Ectodermal cell (in vitro differentiated cells): ENCODE results near the gene KCNQ5.

Source experiments
- H3K27ac ChIP-seq: 2 replicates; pipeline ENCODE4 v1.7.0; 2013; ENCODE audit warnings: mild to moderate bottlenecking, low read depth, low read length; ENCODE audit not compliant: insufficient read depth, poor library complexity, severe bottlenecking
- H3K27me3 ChIP-seq: 2 replicates; pipeline ENCODE4 v1.7.0; 2013; ENCODE audit warnings: mild to moderate bottlenecking, low read length; ENCODE audit not compliant: insufficient read depth, control insufficient read depth, poor library complexity, severe bottlenecking
- H3K36me3 ChIP-seq: one replicate; pipeline ENCODE4 v1.7.0; 2013; ENCODE audit warnings: low read length; ENCODE audit not compliant: control insufficient read depth, insufficient read depth
- H3K4me1 ChIP-seq: one replicate; pipeline ENCODE4 v1.7.0; 2013; ENCODE audit warnings: low read length; ENCODE audit not compliant: control insufficient read depth, insufficient read depth
- H3K4me3 ChIP-seq: 2 replicates; pipeline ENCODE4 v1.7.0; 2013; ENCODE audit warnings: low read depth, low read length, control low read depth; ENCODE audit not compliant: insufficient read depth
- H3K9me3 ChIP-seq: 2 replicates; pipeline ENCODE4 v1.7.0; 2013; ENCODE audit warnings: mild to moderate bottlenecking, low read length, moderate library complexity; ENCODE audit not compliant: control insufficient read depth
- WGBS, 2 experiments: methylation state at CpG; one replicate each; pipeline ENCODE4 v1.1.7; 2013; ENCODE audit warnings: missing lambda C conversion rate in 2 of 2; 5-methylcytosine and 5-hydroxymethylcytosine counted together

Gene KCNQ5

DNA sequence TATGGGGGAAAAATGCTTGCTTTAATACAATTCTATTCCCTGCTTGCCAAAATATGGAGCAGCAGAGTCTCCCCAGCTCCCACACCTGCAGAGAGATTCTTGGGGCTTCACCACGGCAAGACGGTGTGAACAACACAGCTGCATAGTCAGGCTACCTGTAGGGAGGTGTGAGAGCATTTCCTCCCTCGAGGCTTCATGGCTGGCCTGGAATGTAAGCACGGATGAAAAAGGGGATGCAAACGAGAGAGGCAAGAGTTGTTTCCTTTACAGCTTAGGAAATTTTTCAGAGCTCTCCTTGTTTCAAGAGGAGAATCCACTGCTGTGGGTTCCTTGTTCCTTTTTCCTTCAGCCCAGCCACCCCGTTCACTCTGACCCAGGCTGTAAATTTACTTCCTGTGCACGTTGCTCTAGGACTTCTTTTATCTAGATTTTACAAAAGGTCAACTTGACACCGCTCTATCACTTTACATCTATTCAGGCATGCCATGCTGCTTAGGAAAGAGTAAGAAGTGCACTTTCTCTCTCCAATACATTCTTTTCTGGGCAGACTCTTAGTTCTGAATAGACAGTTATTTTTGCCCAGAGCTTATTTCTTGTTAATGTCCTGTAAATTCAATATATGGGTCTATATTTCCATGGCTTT lies 406.4 kb downstream of the KCNQ5 start:
- 48 to 52% methylated on average over 8 of the region's 8 CpGs for WGBS, 2 experiments
- Histone ChIP-seq H3K9me3 (no peaks in the 10 kb centered on the region), H3K27ac (no peak overlapping the region), H3K4me3 (no peak overlapping the region), H3K36me3 (no peaks in the 10 kb centered on the region), H3K4me1 (peaks cover 4% of the 10 kb centered on the region), H3K27me3 (no peaks in the 10 kb centered on the region)

DNA sequence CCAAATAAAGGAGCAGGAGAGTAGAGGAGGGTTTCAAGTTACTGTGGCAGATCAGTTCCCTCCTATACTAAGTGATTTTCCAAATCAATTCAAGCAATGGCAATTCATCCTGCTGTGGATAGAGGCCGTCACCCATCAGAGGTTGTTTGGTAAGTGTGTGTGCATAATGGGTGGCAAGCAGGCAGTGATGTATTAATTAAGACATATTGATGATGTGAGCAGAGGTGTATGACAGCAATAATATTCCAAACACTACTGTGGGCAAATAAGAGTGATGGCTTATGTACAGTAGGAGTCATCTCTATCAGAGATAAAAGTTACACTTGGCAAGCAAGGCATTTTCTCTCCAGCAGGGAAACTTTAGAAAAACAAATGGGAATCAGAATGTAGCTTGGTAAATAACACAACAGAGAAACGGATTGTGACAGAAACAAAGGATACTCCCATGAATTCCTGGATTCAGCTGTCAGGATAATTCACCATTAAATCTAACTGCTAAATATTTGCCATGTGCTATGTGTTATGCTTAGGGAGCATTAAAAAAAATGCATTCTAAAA lies 407.1 kb downstream of the KCNQ5 start:
- Histone ChIP-seq H3K36me3 (no peaks in the 10 kb centered on the region), H3K9me3 (no peaks in the 10 kb centered on the region), H3K27me3 (no peaks in the 10 kb centered on the region), H3K4me3 (no peak overlapping the region), H3K4me1 (peaks cover 4% of the 10 kb centered on the region), H3K27ac (no peak overlapping the region)
- 77 to 82% methylated on average over 2 of the region's 2 CpGs for WGBS, 2 experiments

DNA sequence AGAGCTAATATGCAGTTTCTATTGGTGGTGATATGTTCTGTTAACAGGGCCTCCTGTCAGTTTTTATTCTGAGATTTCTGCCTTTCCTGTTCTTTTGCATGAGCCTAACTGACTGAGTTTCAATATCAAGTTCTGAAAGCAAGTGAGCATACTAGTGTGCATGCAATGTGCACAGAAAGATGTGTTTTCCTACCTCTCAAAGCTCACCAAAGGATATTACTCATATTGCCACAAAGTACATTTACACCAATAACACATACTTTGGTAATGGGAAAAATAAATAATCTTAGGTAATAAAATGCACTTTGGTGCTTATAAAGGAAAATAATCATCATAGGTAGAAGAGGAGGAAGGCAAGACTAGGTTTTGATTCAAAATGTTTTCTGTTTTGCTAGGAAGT lies 408.4 kb downstream of the KCNQ5 start:
- Histone ChIP-seq H3K27ac (no peak overlapping the region), H3K4me3 (no peak overlapping the region), H3K4me1 (peaks cover 4% of the 10 kb centered on the region), H3K27me3 (no peaks in the 10 kb centered on the region), H3K36me3 (no peaks in the 10 kb centered on the region), H3K9me3 (no peaks in the 10 kb centered on the region)

DNA sequence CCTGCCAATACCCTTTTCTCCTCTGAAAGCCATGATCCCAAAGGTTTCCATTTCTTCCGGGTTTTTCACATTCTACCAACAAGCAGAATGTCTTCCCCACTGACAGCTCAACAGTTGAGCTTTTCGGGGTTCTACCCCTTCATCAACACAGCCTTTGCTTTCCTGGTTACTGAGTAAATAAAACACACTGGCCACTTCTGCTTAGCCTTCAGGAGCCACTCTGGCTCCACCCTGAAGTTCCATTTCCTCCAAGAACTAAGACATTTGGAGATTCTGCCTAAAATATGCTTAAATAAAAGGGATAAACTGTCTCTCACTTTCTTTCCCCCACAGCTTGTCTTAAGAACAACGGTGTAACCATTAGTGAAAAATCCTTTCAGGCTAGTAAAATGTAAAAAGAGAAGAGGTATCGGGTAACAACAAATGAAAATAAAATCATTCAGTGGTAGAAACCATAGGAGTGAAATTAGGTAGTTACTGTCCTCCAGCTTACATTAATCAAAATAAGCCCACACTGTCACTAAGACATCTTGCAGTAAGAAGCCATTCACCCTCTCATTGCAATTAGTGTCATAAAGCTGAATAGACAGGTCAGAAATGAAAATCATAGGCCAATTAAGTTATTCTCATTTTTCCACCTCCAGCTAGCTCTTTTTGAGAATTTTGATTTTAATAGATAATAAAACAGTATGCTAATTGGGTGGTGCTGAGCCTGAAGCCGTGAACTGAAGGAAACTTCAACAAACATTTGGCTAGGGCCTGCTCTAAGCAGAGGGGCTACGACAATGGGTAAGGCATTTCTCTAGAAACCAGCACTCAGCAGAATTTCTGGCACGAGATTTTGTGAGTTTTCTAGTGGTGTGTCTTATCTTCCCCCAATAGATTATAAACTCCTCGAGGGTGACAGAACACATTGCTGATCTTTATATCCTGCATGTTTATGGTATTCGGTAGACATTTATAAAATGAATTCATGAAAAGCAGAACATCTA lies 409.2 kb downstream of the KCNQ5 start:
- Histone ChIP-seq H3K4me1 (peaks cover 4% of the 10 kb centered on the region), H3K36me3 (no peaks in the 10 kb centered on the region), H3K27me3 (no peaks in the 10 kb centered on the region), H3K4me3 (no peak overlapping the region), H3K9me3 (no peaks in the 10 kb centered on the region), H3K27ac (no peak overlapping the region)
- WGBS, 2 experiments = 80 to 87% methylated on average over 7 to 9 of the region's 9 CpGs

DNA sequence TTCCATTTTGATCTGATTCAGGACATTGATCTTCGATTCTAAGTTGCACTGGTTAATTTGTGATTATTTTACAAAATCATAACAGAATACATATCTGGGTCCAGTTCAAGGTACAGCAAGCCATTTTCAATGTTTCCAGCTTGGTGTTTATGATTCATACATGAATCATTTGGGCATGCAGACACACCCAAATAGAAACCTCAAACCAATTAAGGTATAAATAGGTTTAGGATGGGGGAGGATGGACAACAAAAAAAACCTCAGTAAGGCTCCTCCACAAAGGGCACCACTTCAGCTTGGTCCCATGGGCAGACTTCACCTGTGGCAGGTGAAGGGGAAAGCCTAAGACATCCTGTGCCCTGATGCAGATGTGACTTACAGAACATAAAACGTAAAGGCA lies 410.7 kb downstream of the KCNQ5 start:
- H3K27ac ChIP-seq = no peak overlapping the region
- H3K36me3 ChIP-seq = no peaks in the 10 kb centered on the region
- H3K4me3 ChIP-seq = no peak overlapping the region
- H3K9me3 ChIP-seq = no peaks in the 10 kb centered on the region
- H3K4me1 ChIP-seq = peaks cover 4% of the 10 kb centered on the region
- WGBS, 2 experiments = 89 to 95% methylated on average over 1 to 2 of the region's 2 CpGs
- H3K27me3 ChIP-seq = no peaks in the 10 kb centered on the region

DNA sequence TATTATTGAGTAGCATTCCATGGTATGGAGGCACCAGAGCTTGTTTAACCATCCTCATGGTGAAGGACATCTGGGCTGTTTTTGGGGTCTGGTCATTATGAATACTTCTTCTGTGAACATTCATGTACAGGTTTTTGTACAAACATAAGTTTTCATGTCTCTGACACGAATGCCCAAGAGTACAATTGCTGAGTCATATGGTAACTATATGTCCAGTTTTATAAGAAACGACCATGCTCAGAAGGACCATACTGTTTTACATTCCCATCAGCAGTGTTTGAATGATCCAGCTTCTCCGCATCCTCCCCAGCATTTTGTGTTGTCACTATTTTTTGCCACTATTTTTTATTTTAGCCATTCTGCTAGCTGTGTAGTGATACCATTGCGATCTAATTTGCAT lies 414.8 kb downstream of the KCNQ5 start:
- no peaks in the 10 kb centered on the region for H3K4me1 ChIP-seq
- no peaks in the 10 kb centered on the region for H3K36me3 ChIP-seq
- 91 to 95% methylated on average over 3 to 4 of the region's 4 CpGs for WGBS, 2 experiments
- H3K9me3 ChIP-seq = no peaks in the 10 kb centered on the region
- H3K27me3 ChIP-seq = no peaks in the 10 kb centered on the region
- no peak overlapping the region for H3K4me3 ChIP-seq
- H3K27ac ChIP-seq = no peak overlapping the region

DNA sequence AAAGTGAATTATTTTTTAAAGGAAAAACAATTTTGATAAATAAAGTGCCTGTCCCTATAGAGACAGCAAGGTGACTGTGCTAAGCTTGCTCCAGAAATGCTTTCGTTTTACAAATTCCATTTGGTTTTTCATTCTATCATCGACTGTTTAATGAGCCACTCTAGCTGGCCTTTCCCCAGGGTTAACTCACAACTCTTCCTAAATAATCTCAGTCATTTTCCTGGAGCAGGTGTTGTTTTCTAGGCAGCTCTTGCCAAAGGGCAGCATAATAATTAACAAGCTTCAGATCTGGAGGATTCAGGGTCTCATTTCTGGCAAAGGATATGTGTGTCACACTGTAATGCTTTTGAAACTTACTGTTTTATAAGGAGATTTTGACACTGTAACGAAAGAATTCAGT lies 419.2 kb downstream of the KCNQ5 start:
- no peaks in the 10 kb centered on the region for H3K36me3 ChIP-seq
- H3K9me3 ChIP-seq = no peaks in the 10 kb centered on the region
- H3K27ac ChIP-seq = no peak overlapping the region
- WGBS, 2 experiments = 90 to 93% methylated on average over 3 of the region's 3 CpGs
- H3K27me3 ChIP-seq = no peaks in the 10 kb centered on the region
- H3K4me1 ChIP-seq = no peaks in the 10 kb centered on the region
- no peak overlapping the region for H3K4me3 ChIP-seq

DNA sequence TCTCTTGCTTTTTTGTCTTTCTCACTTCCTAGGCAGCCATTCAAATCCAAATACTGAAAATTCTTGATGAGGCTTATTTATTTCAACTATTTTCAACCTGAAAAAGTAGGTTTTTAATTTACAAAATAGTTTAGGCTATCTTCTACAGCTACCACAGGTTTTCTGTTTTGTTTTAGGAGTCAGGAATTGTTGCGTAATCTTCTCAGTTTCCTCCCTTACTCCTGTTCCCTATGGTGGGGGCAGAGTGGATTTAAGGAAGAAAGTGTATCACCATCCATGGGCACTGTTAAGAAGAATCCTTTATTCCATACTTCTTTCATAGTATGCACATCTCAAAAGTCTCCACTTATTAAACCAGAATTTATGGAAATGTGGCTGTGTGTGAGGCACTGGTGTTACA lies 421.0 kb downstream of the KCNQ5 start:
- Histone ChIP-seq H3K9me3 (no peaks in the 10 kb centered on the region), H3K27ac (no peak overlapping the region), H3K4me3 (no peak overlapping the region), H3K36me3 (no peaks in the 10 kb centered on the region), H3K27me3 (no peaks in the 10 kb centered on the region), H3K4me1 (no peaks in the 10 kb centered on the region)
- WGBS, 2 experiments = 73% methylated on average over 1 of the region's 1 CpG; no CpG with 5 or more reads in 1 of the 2 experiments

DNA sequence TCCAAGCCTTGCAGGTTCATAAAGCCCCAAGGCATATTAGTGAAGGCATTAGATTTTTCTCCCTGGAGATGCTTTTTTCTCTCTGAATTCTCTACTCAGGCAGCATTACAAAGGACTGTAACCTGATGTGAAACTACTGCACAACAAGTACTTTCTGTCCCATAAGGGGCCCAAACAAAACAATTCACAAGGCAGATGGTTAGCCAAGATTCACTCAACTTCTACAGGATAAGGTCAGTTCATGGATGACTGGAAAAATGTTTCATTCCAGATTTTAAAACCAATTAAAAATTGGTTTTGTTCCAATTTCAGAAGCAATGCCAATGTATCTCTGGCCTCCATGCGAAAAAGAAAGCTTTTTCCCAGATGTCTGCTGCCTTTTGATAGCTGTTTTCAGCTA lies 421.6 kb downstream of the KCNQ5 start:
- 93% methylated on average over 1 of the region's 1 CpG for WGBS, 2 experiments

DNA sequence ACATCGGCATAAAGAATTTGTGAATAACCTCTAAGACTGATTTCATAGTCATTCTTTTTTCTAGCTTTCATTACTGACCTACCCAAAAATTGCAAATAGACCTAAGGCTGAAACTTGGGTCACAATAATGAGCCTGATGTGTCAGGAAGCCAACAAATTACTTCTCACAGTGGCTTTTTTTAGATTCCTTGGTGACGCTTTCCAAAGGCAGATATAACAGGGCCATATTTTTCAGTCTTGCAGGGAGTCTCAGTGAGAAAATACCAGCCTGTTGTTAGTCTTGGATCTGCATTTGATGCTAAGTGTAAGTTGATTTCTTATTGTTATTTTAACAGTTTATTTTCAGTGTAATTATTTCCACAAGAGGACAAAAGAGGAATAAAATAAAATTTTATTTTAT lies 423.7 kb downstream of the KCNQ5 start:
- Histone ChIP-seq H3K27me3 (no peaks in the 10 kb centered on the region), H3K9me3 (no peaks in the 10 kb centered on the region), H3K36me3 (no peaks in the 10 kb centered on the region), H3K4me3 (no peak overlapping the region), H3K27ac (no peak overlapping the region), H3K4me1 (no peaks in the 10 kb centered on the region)
- WGBS, 2 experiments = 89 to 94% methylated on average over 2 of the region's 2 CpGs

More for the DNA sequence above, 421.6 kb downstream of the KCNQ5 start:
- H3K9me3 ChIP-seq = no peaks in the 10 kb centered on the region
- no peak overlapping the region for H3K27ac ChIP-seq
- H3K36me3 ChIP-seq = no peaks in the 10 kb centered on the region
- no peaks in the 10 kb centered on the region for H3K4me1 ChIP-seq
- no peak overlapping the region for H3K4me3 ChIP-seq
- H3K27me3 ChIP-seq = no peaks in the 10 kb centered on the region
